T-helper 22 cell (primary cell): ENCODE results near the gene PGF.
"Not testable (repeated sequence)": the region's sequence is repeated elsewhere in the genome, so short reads cannot be mapped to it uniquely, and the experiment has no call there.

Experiments used
- DNase-seq: peaks from one replicate; pipeline ENCODE4 v3.0.0-alpha.2; 2020; ENCODE audit warnings: low read depth

PGF gene

DNA sequence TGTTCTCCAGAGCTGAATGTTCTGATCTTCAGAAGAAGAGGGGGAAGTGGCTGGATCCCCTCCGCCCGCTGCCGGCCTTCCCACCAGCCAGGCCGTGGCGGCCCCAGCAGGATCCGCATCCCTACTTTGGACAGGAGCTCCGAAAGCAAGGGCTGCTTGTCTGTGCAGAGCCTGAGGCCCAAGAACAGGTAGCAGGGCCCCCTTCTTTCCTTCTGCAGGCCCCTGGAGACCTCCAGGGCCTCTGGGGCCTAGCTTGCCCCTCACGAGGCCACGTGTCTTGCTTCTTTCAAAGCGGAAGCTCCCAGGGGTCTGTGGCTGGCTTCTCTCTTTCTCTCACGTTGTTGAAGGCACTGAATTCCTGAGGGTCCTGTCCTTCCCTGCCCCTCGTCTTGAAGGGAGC lies 13.2 kb downstream of the PGF start:
- no peak for DNase-seq

GRCh38 chr14:74941676-74942097 lies 13.7 kb downstream of the PGF start:
- DNase-seq: peak; percentile 8

- DNase-seq: no peak
These were observed 14.3 kb downstream of the PGF start for GRCh38 chr14:74940956-74941565.

- DNase-seq: no peak
These were observed 16.6 kb downstream of the PGF start for GRCh38 chr14:74938531-74939495.

GRCh38 chr14:74937171-74937570 lies 18.2 kb downstream of the PGF start:
- no peak for DNase-seq

DNA sequence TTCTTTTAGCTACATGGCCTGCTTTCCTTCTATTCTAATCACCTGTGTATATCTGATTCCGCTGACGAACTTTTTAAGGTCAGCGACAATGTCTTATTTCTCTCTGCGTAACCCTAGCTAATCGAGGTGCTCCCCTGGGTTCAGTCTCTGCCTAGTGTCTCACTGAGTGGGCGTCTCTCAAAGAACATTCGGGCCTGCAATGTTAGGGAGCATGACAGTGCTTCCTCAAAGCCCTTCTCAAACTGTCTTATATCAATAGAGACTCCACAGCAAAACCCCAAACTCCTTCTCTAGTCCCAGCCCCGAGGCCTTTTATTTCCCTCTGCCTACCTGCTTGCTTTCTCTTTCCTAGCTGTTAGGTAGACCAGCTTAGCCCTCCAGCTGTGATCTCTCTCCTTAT lies 18.7 kb downstream of the PGF start:
- DNase-seq: no peak

DNA sequence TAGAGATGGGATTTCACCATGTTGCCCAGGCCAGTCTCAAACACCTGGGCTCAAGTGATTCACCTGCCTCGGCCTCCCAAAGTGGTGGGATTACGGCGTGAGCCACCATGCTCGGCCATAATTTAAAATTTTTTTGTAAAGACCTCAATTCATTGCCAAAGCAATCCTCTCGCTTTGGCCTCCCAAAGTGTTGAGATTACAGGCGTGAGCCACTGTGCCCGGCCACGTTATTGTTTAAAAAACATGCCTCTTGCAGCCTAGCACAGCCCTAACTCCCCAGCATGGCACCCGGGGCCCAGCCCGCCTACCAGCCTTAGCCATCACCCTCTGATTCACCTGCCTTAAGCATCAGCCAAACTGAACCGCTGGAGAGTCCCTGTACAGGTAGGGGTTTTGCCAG lies 19.2 kb downstream of the PGF start:
- no peak for DNase-seq

DNA sequence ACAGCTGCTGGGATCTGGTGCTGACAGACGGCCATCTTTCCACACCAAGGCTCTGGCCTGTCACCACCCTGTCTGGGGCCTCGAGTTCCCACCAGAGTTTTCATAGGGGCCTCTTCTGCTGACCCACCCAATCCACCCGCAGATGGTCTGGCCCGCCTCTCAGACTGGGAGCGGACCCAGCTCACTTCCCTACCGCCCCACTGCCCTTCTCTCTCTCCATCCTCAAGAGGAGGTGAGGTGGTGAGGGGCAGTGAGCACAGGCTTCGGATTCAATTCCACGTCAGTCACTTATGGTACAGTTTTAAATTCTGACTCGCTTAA lies 20.1 kb downstream of the PGF start:
- no peak for DNase-seq

GRCh38 chr14:74934476-74935359 lies 20.7 kb downstream of the PGF start:
- no peak for DNase-seq

- DNase-seq: no peak
These were observed 21.4 kb downstream of the PGF start for GRCh38 chr14:74934041-74934440.

- not testable (repeated sequence) for DNase-seq
These were observed 22.5 kb downstream of the PGF start for GRCh38 chr14:74932936-74933335.

DNA sequence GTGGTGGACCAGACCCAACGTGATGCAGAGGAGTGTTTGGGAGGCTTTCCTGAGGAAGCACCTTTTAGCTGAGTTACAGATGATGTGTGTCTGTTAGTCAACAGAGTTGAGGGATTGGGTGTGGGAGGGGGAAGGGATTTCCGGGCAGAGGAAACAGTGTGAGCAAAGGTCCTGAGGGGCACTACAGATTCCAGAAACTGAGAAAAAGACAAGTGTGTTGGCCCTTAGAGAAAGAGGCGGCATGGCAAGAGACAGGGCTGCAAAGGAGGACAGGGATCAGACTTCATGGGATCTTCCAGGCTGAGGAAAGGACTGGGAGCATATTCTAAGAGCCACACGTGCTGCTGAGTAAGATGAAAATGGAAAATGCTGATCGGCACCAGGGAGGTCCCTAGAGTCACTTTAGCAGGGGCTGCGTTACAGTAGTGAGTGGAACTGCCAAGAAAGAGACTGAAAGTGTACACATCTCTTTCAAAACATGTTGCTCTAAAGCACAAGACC lies 22.9 kb downstream of the PGF start:
- no peak for DNase-seq

DNA sequence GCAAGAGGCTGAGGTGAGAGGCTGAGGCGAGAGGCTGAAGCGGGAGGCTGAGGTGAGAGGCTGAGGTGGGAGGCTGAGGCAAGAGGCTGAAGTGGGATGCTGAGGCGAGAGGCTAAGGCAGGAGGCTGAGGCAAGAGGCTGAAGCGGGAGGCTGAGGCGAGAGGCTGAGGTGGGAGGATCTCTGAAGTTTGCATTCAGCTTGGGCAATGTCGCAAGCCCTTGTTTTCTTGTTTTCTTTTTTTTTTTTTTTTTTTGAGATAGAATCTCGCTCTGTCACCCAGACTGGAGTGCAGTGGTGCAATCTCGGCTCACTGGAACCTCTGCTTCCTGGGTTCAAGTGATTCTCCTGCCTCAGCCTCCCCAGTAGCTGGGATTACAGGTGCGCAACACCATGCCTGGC lies 23.7 kb downstream of the PGF start:
- not testable (repeated sequence) for DNase-seq

- no peak for DNase-seq
These were observed 26.2 kb downstream of the PGF start for GRCh38 chr14:74929242-74929641.

DNA sequence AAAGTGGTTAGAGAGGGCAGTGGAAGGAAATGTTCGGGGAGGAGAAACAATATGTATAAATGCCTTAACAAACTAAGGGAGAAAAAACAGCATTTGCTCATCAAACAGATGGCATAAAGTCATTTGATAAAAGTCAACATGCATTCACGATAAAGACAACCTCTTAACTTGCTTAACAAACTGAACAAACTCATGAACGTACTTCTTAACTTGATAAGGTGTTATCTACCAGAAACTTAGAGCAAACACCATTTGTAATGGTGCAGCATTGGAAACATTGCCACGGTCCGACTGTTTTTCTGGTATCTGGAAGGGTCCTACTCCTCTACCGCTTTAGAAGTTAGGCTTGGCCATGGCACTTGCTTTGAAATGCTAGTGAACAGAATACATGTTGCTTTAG lies 28.2 kb downstream of the PGF start:
- DNase-seq: no peak

DNA sequence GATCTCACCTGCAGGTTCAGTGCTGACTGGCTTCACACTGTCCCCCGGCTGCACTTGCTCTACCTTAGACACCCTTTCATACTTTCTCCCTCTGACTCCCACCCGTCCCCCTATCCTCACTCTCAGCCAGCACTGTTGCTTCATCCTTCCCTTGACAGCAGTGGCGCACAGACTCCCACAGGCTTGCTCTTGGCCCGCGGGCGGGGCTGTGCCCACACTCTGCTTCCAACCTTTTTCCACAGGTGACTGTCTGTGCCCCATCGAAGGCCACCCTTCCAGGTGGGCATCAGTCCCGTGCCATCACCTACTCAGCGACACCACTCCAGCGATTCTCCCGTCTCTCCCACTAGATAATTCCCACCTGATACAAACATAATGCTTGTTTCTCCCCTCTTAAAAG lies 31.3 kb downstream of the PGF start:
- DNase-seq: no peak

DNA sequence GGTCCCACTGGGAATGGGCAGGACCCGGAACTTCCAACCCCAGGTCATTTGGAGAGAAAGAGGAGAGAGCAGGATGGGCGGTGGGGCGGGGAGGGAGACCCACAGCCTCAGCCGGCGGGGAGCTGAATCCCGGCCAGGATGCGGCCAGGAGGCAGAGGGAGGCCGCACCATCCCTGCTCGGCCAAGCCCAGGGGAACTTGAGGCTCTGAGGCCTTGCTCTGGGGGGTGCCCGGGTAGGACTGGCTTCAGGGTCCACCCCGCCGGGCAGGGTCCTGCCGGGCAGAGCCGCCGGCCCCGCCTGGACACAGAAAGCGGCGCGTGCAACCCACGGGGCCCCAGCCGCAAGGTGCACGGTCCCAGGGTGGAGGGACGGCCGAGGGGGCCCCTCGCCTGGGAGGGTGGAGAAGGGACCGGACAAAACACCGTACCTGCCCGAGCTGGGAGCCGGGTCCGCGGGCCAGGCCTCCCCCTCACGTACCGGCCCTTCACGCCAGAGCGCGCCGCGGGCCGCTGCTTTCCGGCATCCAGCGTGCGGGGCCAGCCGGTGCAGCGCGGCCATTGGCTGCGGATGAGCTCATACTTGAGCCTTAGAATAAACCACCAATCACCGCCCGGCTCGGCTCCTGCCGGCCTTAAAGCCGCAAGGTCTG lies 32.5 kb downstream of the PGF start, which contains the start of gene RPS6KL1:
RPS6KL1 (minus strand) TSS at position 509 of the 650 bp plus-strand sequence. CDS start 1,719 bp downstream, outside the sequence.
- peak; percentile 46 for DNase-seq

DNA sequence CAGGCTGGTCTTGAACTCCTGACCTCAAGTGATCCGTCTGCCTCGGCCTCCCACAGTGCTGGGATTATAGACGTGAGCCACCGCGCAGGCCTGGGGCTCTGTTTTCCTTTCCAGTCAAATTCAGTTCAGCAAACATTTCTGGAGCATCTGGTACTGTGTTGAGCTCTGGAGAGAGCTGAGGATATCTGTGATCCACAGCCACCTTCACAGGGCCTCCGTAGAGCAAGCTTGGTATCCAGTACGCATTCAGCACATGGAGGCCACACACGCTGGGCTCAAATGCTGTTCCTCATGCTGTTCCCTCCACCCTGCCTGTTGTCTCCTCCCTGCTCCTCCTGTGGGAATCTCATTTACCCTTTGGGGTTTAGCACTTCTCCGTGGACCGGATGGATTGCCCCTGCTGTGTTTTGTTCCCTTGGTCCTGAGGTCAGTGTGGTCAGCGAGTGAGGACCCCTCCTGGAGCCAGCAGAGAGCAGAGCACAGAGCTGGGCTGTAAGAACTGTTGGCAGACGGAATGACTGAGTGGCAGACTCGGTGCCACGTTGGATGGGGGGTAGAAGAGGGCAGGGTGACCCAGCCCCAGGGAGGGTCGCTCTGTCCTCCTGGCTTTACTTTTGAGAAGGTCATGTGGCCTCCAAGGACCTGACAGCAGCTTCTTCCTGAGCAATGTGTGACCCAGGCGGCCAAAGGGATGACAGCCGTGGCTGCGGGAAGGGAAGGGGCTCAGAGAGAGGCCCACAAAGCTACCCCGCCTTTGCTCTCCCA lies 33.2 kb downstream of the PGF start:
- no peak for DNase-seq

GRCh38 chr14:74921053-74921620 lies 34.3 kb downstream of the PGF start:
- no peak for DNase-seq

DNA sequence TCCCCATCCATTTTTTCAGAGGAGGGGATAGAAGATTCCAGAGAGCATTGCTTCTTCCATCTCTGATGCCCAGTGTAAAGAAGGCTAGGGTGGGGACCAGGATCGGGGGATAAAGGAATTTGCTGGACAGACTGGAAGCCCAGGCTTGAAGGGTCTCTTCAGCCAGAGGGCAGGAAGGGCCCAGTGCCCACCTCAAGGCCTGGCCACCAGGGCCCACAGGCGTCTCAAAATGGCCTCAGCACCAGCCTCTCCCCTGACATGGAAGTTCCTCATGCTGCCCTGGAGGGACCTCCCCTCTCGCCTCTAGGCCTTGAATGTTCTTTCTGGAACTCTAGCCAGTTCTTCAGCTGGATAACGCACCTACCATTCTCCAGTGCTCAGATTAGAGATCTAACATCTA lies 35.1 kb downstream of the PGF start:
- DNase-seq: no peak
